Measurements from ENCODE around the gene SLC39A10. TPM values are rescaled to one million over a fixed set of nuclear protein-coding genes. Genes with fewer than 3 reads are reported as not detected.

The SLC39A10 gene
- total and polyA plus RNA-seq, 9 of the 15 experiments (the other 6 are each of a cell fraction or from before 2014, with no cell fraction given), result 12.5 to 40.1 (median 23.1) TPM

DNA sequence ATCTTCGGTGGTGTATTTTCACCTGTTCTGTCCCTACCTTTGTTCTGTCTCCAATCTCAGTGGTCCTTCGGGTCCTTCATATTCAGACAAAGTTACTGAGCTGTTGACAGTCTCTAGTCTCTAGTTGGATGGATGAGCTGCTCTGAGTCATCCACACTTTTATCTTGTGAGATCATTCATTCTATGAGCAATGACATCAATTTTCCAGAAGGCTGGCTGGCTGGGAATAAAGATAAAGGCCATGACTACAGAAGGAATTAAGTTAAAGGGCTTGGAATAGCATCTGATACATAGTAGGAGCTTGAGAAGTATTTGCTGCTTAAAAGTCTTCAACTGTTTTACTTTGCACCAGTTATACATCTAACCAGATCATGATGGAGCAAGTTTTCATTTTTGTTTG, 43.1 kb upstream of the SLC39A10 start (continued):
- TF ChIP-seq NKRF (IDR thresholded peaks at IDR 0.05; ENCODE audit: borderline replicate concordance), result no peak
- TF ChIP-seq ZNF24 (IDR thresholded peaks at IDR 0.05), result peak; percentile 38; the same call in 1 of the 2 replicates
- TF ChIP-seq SRSF1 (IDR thresholded peaks at IDR 0.05; ENCODE audit: low read depth, low read length), result no peak
- TF ChIP-seq HDAC1 (IDR thresholded peaks at IDR 0.05), result peak in 1 of 2 experiments; percentile 42; a peak in 1 of 4 replicates
- no peak for TF ChIP-seq KDM4B (IDR thresholded peaks at IDR 0.05; ENCODE audit: borderline replicate concordance in 2 of 2, low read depth in 1 of 2)
- peak; percentile 79 for TF ChIP-seq CBFA2T2 (conservative IDR thresholded peaks at IDR 0.05)
- TF ChIP-seq SMARCB1 (IDR thresholded peaks at IDR 0.05; ENCODE audit: insufficient read length, low read depth), result peak; percentile 95
- no peak for TF ChIP-seq POLR3A (IDR thresholded peaks at IDR 0.05; ENCODE audit: borderline replicate concordance, extremely low read depth, insufficient read depth, insufficient read length)
- TF ChIP-seq PTBP1 (IDR thresholded peaks at IDR 0.05; ENCODE audit: low read depth, low read length), result no peak
- 0 out of 2 replicates have a peak, but pooled peaks have one; percentile 37 for TF ChIP-seq NFE2 (IDR thresholded peaks at IDR 0.05; ENCODE audit: low read depth)
- no peak for TF ChIP-seq TCF15 (CRISPR knock-in tag; IDR thresholded peaks at IDR 0.05)
- TF ChIP-seq POLR2B (IDR thresholded peaks at IDR 0.05; ENCODE audit: low read depth, partially characterized antibody), result no peak
- TF ChIP-seq MTA2 (IDR thresholded peaks at IDR 0.05; ENCODE audit: low read depth), result peak; percentile 64
- peak; percentile 98 for TF ChIP-seq JUN (IDR thresholded peaks at IDR 0.05; ENCODE audit: borderline replicate concordance, low read depth, low read length)
- peak; percentile 63; the same call in 1 of the 2 replicates for TF ChIP-seq JUN (CRISPR knock-in tag; IDR thresholded peaks at IDR 0.05; ENCODE audit: borderline replicate concordance)
- TF ChIP-seq, protein P1, sequence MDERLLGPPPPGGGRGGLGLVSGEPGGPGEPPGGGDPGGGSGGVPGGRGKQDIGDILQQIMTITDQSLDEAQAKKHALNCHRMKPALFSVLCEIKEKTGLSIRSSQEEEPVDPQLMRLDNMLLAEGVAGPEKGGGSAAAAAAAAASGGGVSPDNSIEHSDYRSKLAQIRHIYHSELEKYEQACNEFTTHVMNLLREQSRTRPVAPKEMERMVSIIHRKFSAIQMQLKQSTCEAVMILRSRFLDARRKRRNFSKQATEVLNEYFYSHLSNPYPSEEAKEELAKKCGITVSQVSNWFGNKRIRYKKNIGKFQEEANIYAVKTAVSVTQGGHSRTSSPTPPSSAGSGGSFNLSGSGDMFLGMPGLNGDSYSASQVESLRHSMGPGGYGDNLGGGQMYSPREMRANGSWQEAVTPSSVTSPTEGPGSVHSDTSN (CRISPR knock-in tag; IDR thresholded peaks at IDR 0.05; ENCODE audit: low read depth), result no peak
- TF ChIP-seq, protein P1 (tag; conservative IDR thresholded peaks at IDR 0.05; ENCODE audit: low read depth), result peak; percentile 90
- TF ChIP-seq BHLHE40 (IDR thresholded peaks at IDR 0.05; ENCODE audit: low read length), result no peak
- TF ChIP-seq GATA2 (CRISPR knock-in tag; IDR thresholded peaks at IDR 0.05), result peak; percentile 62; the same call in 1 of the 2 replicates
- no peak for TF ChIP-seq DEAF1 (CRISPR knock-in tag; IDR thresholded peaks at IDR 0.05)
- TF ChIP-seq, protein P2, sequence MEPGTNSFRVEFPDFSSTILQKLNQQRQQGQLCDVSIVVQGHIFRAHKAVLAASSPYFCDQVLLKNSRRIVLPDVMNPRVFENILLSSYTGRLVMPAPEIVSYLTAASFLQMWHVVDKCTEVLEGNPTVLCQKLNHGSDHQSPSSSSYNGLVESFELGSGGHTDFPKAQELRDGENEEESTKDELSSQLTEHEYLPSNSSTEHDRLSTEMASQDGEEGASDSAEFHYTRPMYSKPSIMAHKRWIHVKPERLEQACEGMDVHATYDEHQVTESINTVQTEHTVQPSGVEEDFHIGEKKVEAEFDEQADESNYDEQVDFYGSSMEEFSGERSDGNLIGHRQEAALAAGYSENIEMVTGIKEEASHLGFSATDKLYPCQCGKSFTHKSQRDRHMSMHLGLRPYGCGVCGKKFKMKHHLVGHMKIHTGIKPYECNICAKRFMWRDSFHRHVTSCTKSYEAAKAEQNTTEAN (CRISPR knock-in tag; IDR thresholded peaks at IDR 0.05), result no peak

Data from K562 (cell line).